ENCODE data around the gene FNDC3B. TPM values are rescaled to one million over a fixed set of nuclear protein-coding genes. Genes with fewer than 3 reads are reported as not detected.

The FNDC3B gene
- total and polyA plus RNA-seq, 2 of the 8 experiments (the other 6 are each of a cell fraction or from before 2014, with no cell fraction given) = 14.1 to 44.4 TPM

GRCh38 chr3:172161133-172161789, 121.9 kb downstream of the FNDC3B start:
- no peak overlapping the region for H3K9ac ChIP-seq (replicated peaks in 1 of 4; ENCODE audit: extremely low read depth in 1 of 4, low read depth in 3 of 4, low read length in 3 of 4)
- H2AFZ ChIP-seq (ENCODE audit: low read length) = no peak overlapping the region
- H3K4me3 ChIP-seq (ENCODE audit: extremely low read depth in 1 of 4, insufficient read depth in 2 of 4, low read depth in 3 of 4, low read length in 4 of 4) = no peak overlapping the region
- H2BK120ac ChIP-seq (replicated peaks; ENCODE audit: low read depth, low read length) = no peak overlapping the region
- no peak overlapping the region for H4K91ac ChIP-seq (replicated peaks; ENCODE audit: insufficient read length, low read length)
- TF ChIP-seq TCF12 (IDR thresholded peaks at IDR 0.05; ENCODE audit: low read depth, low read length) (no peak), ATF3 (IDR thresholded peaks at IDR 0.05; ENCODE audit: insufficient read depth, low read depth, low read length) (no peak), POLR2AphosphoS5 (IDR thresholded peaks at IDR 0.05; ENCODE audit: low read depth, low read length) (no peak), GABPA (IDR thresholded peaks at IDR 0.05; ENCODE audit: borderline replicate concordance, insufficient read depth, low read length) (no peak), E2F6 (IDR thresholded peaks at IDR 0.05) (no peak), EGR1 (IDR thresholded peaks at IDR 0.05; ENCODE audit: borderline replicate concordance, low read depth, low read length) (no peak), ZNF274 (IDR thresholded peaks at IDR 0.05; ENCODE audit: borderline replicate concordance, extremely low read depth, low read length) (no peak), NRF1 (IDR thresholded peaks at IDR 0.05; ENCODE audit: low read depth, low read length) (no peak), RXRA (IDR thresholded peaks at IDR 0.05; ENCODE audit: insufficient read depth, low read depth, low read length) (no peak), CHD1 (IDR thresholded peaks at IDR 0.05; ENCODE audit: low read depth, low read length) (no peak), CHD2 (IDR thresholded peaks at IDR 0.05; ENCODE audit: low read length) (no peak), GTF2F1 (IDR thresholded peaks at IDR 0.05; ENCODE audit: borderline replicate concordance, low read depth, low read length) (no peak)
- H3K23ac ChIP-seq (ENCODE audit: insufficient read length) = no peak overlapping the region
- H3K4me1 ChIP-seq (replicated peaks in 1 of 4; ENCODE audit: control insufficient read depth in 3 of 4, insufficient read depth in 4 of 4, low read length in 3 of 4) = peaks cover 5 to 14% (median 11%) of the 10 kb centered on the region in 4 experiments
- H3K4me2 ChIP-seq (ENCODE audit: insufficient read depth in 1 of 2, low read depth in 2 of 2, low read length in 2 of 2) = no peak overlapping the region
- no peak overlapping the region for H3K56ac ChIP-seq (replicated peaks; ENCODE audit: insufficient read length, low read depth, low read length)
- no peak overlapping the region for H3K18ac ChIP-seq (ENCODE audit: extremely low read depth, low read length)
- no peaks in the 10 kb centered on the region for H3K79me1 ChIP-seq (ENCODE audit: low read depth, low read length)
- H2AK5ac ChIP-seq (ENCODE audit: low read depth, low read length) = no peak overlapping the region
- DNase-seq (ENCODE audit: low read depth in 1 of 2, low spot score in 2 of 2) = no peak
- H2BK12ac ChIP-seq (ENCODE audit: low read depth, low read length) = no peak overlapping the region
- H2BK5ac ChIP-seq (ENCODE audit: low read depth, low read length) = no peak overlapping the region
- H2BK15ac ChIP-seq (ENCODE audit: low read length) = no peak overlapping the region
- no peak for FAIRE-seq
- no peak overlapping the region for H4K8ac ChIP-seq (ENCODE audit: extremely low read depth, insufficient read depth, low read length)
- POLR2A ChIA-PET (ENCODE audit: partially characterized antibody) = no interaction called here
- no peaks in the 10 kb centered on the region for H4K20me1 ChIP-seq (replicated peaks in 1 of 2; ENCODE audit: control insufficient read depth in 1 of 2, insufficient read depth in 2 of 2, low read length in 2 of 2)
- 96% methylated on average over 4 of the region's 4 CpGs; no CpG with 5 or more reads in 1 of the 2 experiments for WGBS, 2 experiments (ENCODE audit: extremely low coverage in 1 of 2, insufficient coverage in 1 of 2, insufficient read length in 1 of 2, insufficient replicate concordance in 2 of 2, low coverage in 1 of 2, low lambda C conversion rate in 2 of 2, missing lambda C conversion rate in 1 of 2)
- H3K27me3 ChIP-seq (replicated peaks in 1 of 4; ENCODE audit: control insufficient read depth in 3 of 4, extremely low read depth in 1 of 4, insufficient read depth in 3 of 4, low read length in 3 of 4) = no peaks in the 10 kb centered on the region
- H3K9me3 ChIP-seq (ENCODE audit: insufficient read depth in 2 of 2, low read depth in 1 of 2, low read length in 1 of 2) = no peaks in the 10 kb centered on the region
- H3K27ac ChIP-seq (ENCODE audit: low read depth, low read length) = no peak overlapping the region
- H3K14ac ChIP-seq (ENCODE audit: insufficient read length) = no peak overlapping the region
- H3K79me2 ChIP-seq (ENCODE audit: control insufficient read depth in 1 of 2, insufficient read depth in 2 of 2, low read length in 2 of 2) = peaks cover 0 to 85% of the 10 kb centered on the region in 2 experiments; a peak in 3 of 4 replicates
- no peaks in the 10 kb centered on the region for H3K23me2 ChIP-seq (ENCODE audit: low read depth, low read length)
- H2BK20ac ChIP-seq (ENCODE audit: low read length) = no peak overlapping the region
- no peak overlapping the region for H4K5ac ChIP-seq (ENCODE audit: insufficient read length, low read depth, low read length)
- H3K36me3 ChIP-seq (ENCODE audit: control insufficient read depth in 2 of 4, insufficient read depth in 4 of 4, low read length in 3 of 4) = no peaks in the 10 kb centered on the region
- H3K4ac ChIP-seq (replicated peaks; ENCODE audit: insufficient read length, low read depth, low read length) = no peak overlapping the region
- CTCF ChIA-PET (ENCODE audit: partially characterized antibody) = no interaction called here
